SK-N-SH (cell line): ENCODE results near the gene MEF2A.

Experiments used
- CTCF ChIP-seq: fragments of 200-600 bp; sonication (generic); IDR thresholded peaks from 2 replicates; pipeline ENCODE4 v1.6.1; 2017; ENCODE audit warnings: antibody characterized with exemption, mild to moderate bottlenecking, moderate library complexity
- EP300 ChIP-seq, 2 experiments: IDR thresholded peaks; 2 replicates each; pipeline versions ENCODE4 v1.4.0 to v1.6.1; 2012; ENCODE audit warnings: borderline replicate concordance in 1 of 2, low read depth in 1 of 2, low read length in 1 of 2
- FOSL2 ChIP-seq: IDR thresholded peaks from 2 replicates; pipeline ENCODE4 v1.4.0; 2012; ENCODE audit warnings: low read depth, mild to moderate bottlenecking, moderate library complexity, borderline replicate concordance
- GABPA ChIP-seq: IDR thresholded peaks from 2 replicates; pipeline ENCODE4 v1.4.0; 2012; ENCODE audit warnings: low read depth, mild to moderate bottlenecking
- MAX ChIP-seq: IDR thresholded peaks from 2 replicates; pipeline ENCODE4 v1.4.0; 2012; ENCODE audit warnings: low read depth
- MXI1 ChIP-seq: IDR thresholded peaks from 2 replicates; pipeline ENCODE4 v1.6.1; 2012; ENCODE audit warnings: mild to moderate bottlenecking, low read depth, low read length, improper control_type of control experiment
- NRF1 ChIP-seq: IDR thresholded peaks from 2 replicates; pipeline ENCODE4 v1.6.1; 2012; ENCODE audit warnings: low read depth, mild to moderate bottlenecking, low read length
- POLR2AphosphoS5 ChIP-seq: IDR thresholded peaks from 2 replicates; pipeline ENCODE4 v1.6.1; 2012; ENCODE audit warnings: low read depth, low read length
- RAD21 ChIP-seq: IDR thresholded peaks from 2 replicates; pipeline ENCODE4 v1.6.1; 2012; ENCODE audit warnings: mild to moderate bottlenecking, low read length
- TAF1 ChIP-seq: IDR thresholded peaks from 2 replicates; pipeline ENCODE4 v1.6.1; 2012; ENCODE audit warnings: low read depth, mild to moderate bottlenecking, low read length, moderate library complexity, borderline replicate concordance
- TCF12 ChIP-seq: IDR thresholded peaks from 2 replicates; pipeline ENCODE4 v1.4.0; 2012
- TEAD4 ChIP-seq: IDR thresholded peaks from 2 replicates; pipeline ENCODE4 v1.4.0; 2012; ENCODE audit warnings: mild to moderate bottlenecking, borderline replicate concordance; ENCODE audit not compliant: insufficient read depth
- USF1 ChIP-seq: IDR thresholded peaks from 2 replicates; pipeline ENCODE4 v1.4.0; 2012; ENCODE audit warnings: low read depth, borderline replicate concordance

GRCh38 chr15:99711625-99712024 is 145.8 kb downstream of the MEF2A start:
- TF ChIP-seq USF1 (no peak), CTCF (no peak), MXI1 (no peak), MAX (no peak), TEAD4 (no peak), FOSL2 (no peak), TCF12 (no peak), POLR2AphosphoS5 (no peak), GABPA (no peak), EP300 (IDR thresholded peaks at IDR 0.05; ENCODE audit: borderline replicate concordance in 1 of 2, low read depth in 1 of 2, low read length in 1 of 2) (no peak), NRF1 (no peak), RAD21 (no peak), TAF1 (no peak)
